Fibroblast of lung (primary cell): ENCODE results near the gene C20orf141. TPM values are rescaled to one million over a fixed set of nuclear protein-coding genes. Genes with fewer than 3 reads are reported as not detected.

ENCODE experiments used
- DNase-seq, 2 donors: peaks; one replicate each; pipeline versions ENCODE4 v3.0.0 to v3.0.0-alpha.2; 2010; ENCODE audit warnings: low read depth in 2 of 2
- H2AFZ ChIP-seq: 2 replicates; pipeline ENCODE4 v1.5.1; 2012; ENCODE audit warnings: low read length, control low read depth, inconsistent platforms
- H3K27ac ChIP-seq: 2 replicates; pipeline ENCODE4 v1.5.1; 2011; ENCODE audit warnings: low read length, control low read depth; ENCODE audit not compliant: insufficient read depth
- H3K27me3 ChIP-seq: 2 replicates; pipeline ENCODE4 v1.5.1; 2011; ENCODE audit warnings: mild to moderate bottlenecking, low read length; ENCODE audit not compliant: control insufficient read depth, insufficient read depth
- H3K36me3 ChIP-seq: 2 replicates; pipeline ENCODE4 v1.5.1; 2011; ENCODE audit warnings: low read length; ENCODE audit not compliant: control insufficient read depth, insufficient read depth
- H3K4me1 ChIP-seq: 2 replicates; pipeline ENCODE4 v1.5.1; 2011; ENCODE audit warnings: low read length; ENCODE audit not compliant: control insufficient read depth, insufficient read depth; ENCODE audit errors: extremely low read depth
- H3K4me2 ChIP-seq: 2 replicates; pipeline ENCODE4 v1.5.1; 2011; ENCODE audit warnings: low read length, control low read depth; ENCODE audit not compliant: insufficient read depth; ENCODE audit errors: extremely low read depth
- H3K4me3 ChIP-seq, 4 experiments: fragments of 200-600 bp in 1 of 4; sonication (generic) in 1 of 4; replicated peaks in 1 of 4; 2 replicates each; pipeline ENCODE4 v1.5.1; 2011 to 2016; ENCODE audit warnings: low read length in 4 of 4, low read depth in 3 of 4, mild to moderate bottlenecking in 3 of 4, control low read depth in 2 of 4, inconsistent platforms in 1 of 4, mixed read lengths in 1 of 4; ENCODE audit not compliant: insufficient read depth in 1 of 4; ENCODE audit errors: control extremely low read depth in 1 of 4
- H3K79me2 ChIP-seq: 2 replicates; pipeline ENCODE4 v1.5.1; 2012; ENCODE audit warnings: mild to moderate bottlenecking, low read length, inconsistent platforms; ENCODE audit not compliant: control insufficient read depth, insufficient read depth
- H3K9ac ChIP-seq: 2 replicates; pipeline ENCODE4 v1.5.1; 2011; ENCODE audit warnings: mild to moderate bottlenecking, low read length, control low read depth; ENCODE audit not compliant: insufficient read depth
- H3K9me3 ChIP-seq: 2 replicates; pipeline ENCODE4 v1.5.1; 2012; ENCODE audit warnings: low read depth, low read length; ENCODE audit not compliant: control insufficient read depth, insufficient read depth
- H4K20me1 ChIP-seq: 2 replicates; pipeline ENCODE4 v1.5.1; 2011; ENCODE audit warnings: low read length; ENCODE audit not compliant: control insufficient read depth, insufficient read depth; ENCODE audit errors: extremely low read depth
- EZH2 ChIP-seq: IDR thresholded peaks from 2 replicates; pipeline ENCODE4 v1.5.1; 2012; ENCODE audit warnings: low read length, control low read depth, mild to moderate bottlenecking; ENCODE audit errors: missing control alignments
- polyA plus RNA-seq, 2 donors: library from polyadenylated mRNA; depleted of rRNA in 1 of 2; stranded (reverse) in 1 of 2; unstranded in 1 of 2; fragments of >200 nt; gene quantifications; 2 replicates each; pipeline ENCODE4 v1.2.1, GENCODE V29; 2011 to 2012; ENCODE audit warnings: missing spikeins in 1 of 2
- total RNA-seq: library from RNA; depleted of rRNA; stranded (reverse); fragments of >200 nt; gene quantifications from 2 replicates; pipeline ENCODE4 v1.2.1, GENCODE V29; 2014
- TF ChIP-seq, protein P1 (sequence below), 2 donors: IDR thresholded peaks in 1 of 2; conservative IDR thresholded peaks in 1 of 2; 1 replicate in 1 of 2; 2 replicates in 1 of 2; pipeline ENCODE4 v1.5.1; 2011 to 2012; ENCODE audit warnings: low read length in 2 of 2, control low read depth in 1 of 2, inconsistent platforms in 1 of 2, low read depth in 1 of 2, mild to moderate bottlenecking in 1 of 2

C20orf141 gene
- total and polyA plus RNA-seq, 2 donors (not counting 1 experiment from before 2014, with no cell fraction given), result 0.57 TPM; not detected in 1

- Histone ChIP-seq H3K79me2 (no peaks in the 10 kb centered on the region), H3K4me1 (no peaks in the 10 kb centered on the region), H2AFZ (no peak overlapping the region), H3K4me3 (no peak overlapping the region), H3K36me3 (no peaks in the 10 kb centered on the region), H4K20me1 (no peaks in the 10 kb centered on the region), H3K27me3 (peaks cover 3% of the 10 kb centered on the region), H3K9me3 (no peaks in the 10 kb centered on the region), H3K4me2 (no peak overlapping the region), H3K27ac (no peak overlapping the region), H3K9ac (no peak overlapping the region)
- TF ChIP-seq, protein P1, sequence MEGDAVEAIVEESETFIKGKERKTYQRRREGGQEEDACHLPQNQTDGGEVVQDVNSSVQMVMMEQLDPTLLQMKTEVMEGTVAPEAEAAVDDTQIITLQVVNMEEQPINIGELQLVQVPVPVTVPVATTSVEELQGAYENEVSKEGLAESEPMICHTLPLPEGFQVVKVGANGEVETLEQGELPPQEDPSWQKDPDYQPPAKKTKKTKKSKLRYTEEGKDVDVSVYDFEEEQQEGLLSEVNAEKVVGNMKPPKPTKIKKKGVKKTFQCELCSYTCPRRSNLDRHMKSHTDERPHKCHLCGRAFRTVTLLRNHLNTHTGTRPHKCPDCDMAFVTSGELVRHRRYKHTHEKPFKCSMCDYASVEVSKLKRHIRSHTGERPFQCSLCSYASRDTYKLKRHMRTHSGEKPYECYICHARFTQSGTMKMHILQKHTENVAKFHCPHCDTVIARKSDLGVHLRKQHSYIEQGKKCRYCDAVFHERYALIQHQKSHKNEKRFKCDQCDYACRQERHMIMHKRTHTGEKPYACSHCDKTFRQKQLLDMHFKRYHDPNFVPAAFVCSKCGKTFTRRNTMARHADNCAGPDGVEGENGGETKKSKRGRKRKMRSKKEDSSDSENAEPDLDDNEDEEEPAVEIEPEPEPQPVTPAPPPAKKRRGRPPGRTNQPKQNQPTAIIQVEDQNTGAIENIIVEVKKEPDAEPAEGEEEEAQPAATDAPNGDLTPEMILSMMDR (conservative IDR thresholded peaks at IDR 0.05 in 1 of 2, IDR thresholded peaks at IDR 0.05 in 1 of 2; ENCODE audit: low read depth in 1 of 2, low read length in 2 of 2), result no peak
- no peak for TF ChIP-seq EZH2
- no peak for DNase-seq
Measured at GRCh38 chr20:2778602-2779321, 36.0 kb upstream of the C20orf141 start.

DNA sequence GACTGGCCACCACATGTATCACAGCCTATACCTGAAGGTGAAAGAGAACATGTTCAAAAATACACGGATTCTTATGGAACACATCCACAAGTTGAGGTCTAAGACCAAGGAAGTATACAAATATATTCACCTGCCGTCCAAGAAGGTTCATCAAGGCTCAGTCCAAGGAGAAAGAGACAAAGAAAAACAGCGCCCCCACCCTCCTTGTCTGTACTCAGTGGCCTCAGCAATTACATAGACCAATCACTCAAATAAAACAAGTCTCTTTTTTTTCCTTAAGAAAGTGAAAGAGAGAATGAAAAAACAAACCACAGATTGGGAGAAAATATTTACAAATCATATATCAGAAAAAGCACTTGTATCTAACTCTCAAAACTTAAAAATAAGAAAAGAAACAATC, 33.8 kb upstream of the C20orf141 start:
- Histone ChIP-seq H2AFZ (no peak overlapping the region), H3K27me3 (peaks cover 3% of the 10 kb centered on the region), H3K4me1 (no peaks in the 10 kb centered on the region), H3K27ac (no peak overlapping the region), H4K20me1 (no peaks in the 10 kb centered on the region), H3K36me3 (no peaks in the 10 kb centered on the region), H3K4me2 (no peak overlapping the region), H3K9me3 (no peaks in the 10 kb centered on the region), H3K79me2 (no peaks in the 10 kb centered on the region), H3K9ac (no peak overlapping the region), H3K4me3 (no peak overlapping the region)
- no peak for DNase-seq
- no peak for TF ChIP-seq EZH2
- TF ChIP-seq, protein P1 (conservative IDR thresholded peaks at IDR 0.05 in 1 of 2, IDR thresholded peaks at IDR 0.05 in 1 of 2; ENCODE audit: low read depth in 1 of 2, low read length in 2 of 2), result no peak

DNA sequence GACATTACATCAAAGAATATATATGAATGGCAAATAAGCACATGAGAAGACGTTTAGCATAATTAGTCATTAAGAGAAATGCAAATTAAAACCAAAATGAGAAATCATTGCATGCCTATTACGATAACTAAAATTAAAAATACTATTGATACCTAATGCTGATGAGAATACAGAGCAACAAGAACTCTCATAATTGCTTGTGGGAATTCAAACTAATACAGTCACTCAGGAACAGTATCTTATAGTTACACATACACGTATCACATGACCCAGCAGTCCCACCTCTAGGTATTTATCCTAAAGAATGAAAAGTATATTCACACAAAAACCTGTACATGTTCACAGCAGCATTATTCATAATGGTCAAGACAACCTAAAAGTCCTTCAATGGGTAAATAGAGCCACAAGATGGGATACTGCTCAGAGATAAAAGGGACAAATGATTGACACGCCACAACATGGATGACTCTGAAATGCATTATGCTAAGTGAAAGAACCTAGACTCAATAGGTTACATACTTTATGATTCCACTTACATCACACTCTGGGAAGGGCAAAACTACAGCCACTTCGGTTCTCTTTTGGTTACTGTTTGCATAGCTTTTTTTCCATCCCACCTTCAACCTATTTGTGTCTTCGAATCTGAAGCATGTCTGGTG, 30.8 kb upstream of the C20orf141 start:
- Histone ChIP-seq H3K4me2 (no peak overlapping the region), H3K4me1 (no peaks in the 10 kb centered on the region), H3K79me2 (no peaks in the 10 kb centered on the region), H3K9ac (no peak overlapping the region), H3K9me3 (no peaks in the 10 kb centered on the region), H3K36me3 (no peaks in the 10 kb centered on the region), H3K27ac (no peak overlapping the region), H3K4me3 (no peak overlapping the region), H4K20me1 (no peaks in the 10 kb centered on the region), H3K27me3 (peaks cover 3% of the 10 kb centered on the region), H2AFZ (no peak overlapping the region)
- DNase-seq, result no peak
- no peak for TF ChIP-seq EZH2
- TF ChIP-seq, protein P1 (conservative IDR thresholded peaks at IDR 0.05 in 1 of 2, IDR thresholded peaks at IDR 0.05 in 1 of 2; ENCODE audit: low read depth in 1 of 2, low read length in 2 of 2), result no peak
